Duodenal mucosa (tissue), 2 donors: ENCODE results near the gene LYRM1.

Source experiments
- H3K27ac ChIP-seq: one replicate; pipeline ENCODE4 v1.7.0; 2013; ENCODE audit warnings: low read depth, low read length
- H3K27me3 ChIP-seq, 2 donors: one replicate each; pipeline ENCODE4 v1.7.0; 2013; ENCODE audit warnings: low read length in 2 of 2, control low read depth in 1 of 2; ENCODE audit not compliant: insufficient read depth in 2 of 2, control insufficient read depth in 1 of 2
- H3K36me3 ChIP-seq, 2 donors: one replicate each; pipeline ENCODE4 v1.7.0; 2013; ENCODE audit warnings: low read length in 2 of 2, control low read depth in 1 of 2; ENCODE audit not compliant: insufficient read depth in 2 of 2, control insufficient read depth in 1 of 2
- H3K4me1 ChIP-seq, 2 donors: one replicate each; pipeline ENCODE4 v1.7.0; 2013; ENCODE audit warnings: low read length in 2 of 2, control low read depth in 1 of 2; ENCODE audit not compliant: insufficient read depth in 2 of 2, control insufficient read depth in 1 of 2
- H3K4me3 ChIP-seq, 2 donors: one replicate each; pipeline ENCODE4 v1.7.0; 2013; ENCODE audit warnings: low read length in 2 of 2, low read depth in 1 of 2
- H3K9ac ChIP-seq, 2 donors: one replicate each; pipeline ENCODE4 v1.7.0; 2013; ENCODE audit warnings: low read length in 2 of 2, low read depth in 1 of 2
- H3K9me3 ChIP-seq, 2 donors: one replicate each; pipeline ENCODE4 v1.7.0; 2013; ENCODE audit warnings: low read length in 2 of 2, control low read depth in 1 of 2; ENCODE audit not compliant: control insufficient read depth in 1 of 2

LYRM1 gene

DNA sequence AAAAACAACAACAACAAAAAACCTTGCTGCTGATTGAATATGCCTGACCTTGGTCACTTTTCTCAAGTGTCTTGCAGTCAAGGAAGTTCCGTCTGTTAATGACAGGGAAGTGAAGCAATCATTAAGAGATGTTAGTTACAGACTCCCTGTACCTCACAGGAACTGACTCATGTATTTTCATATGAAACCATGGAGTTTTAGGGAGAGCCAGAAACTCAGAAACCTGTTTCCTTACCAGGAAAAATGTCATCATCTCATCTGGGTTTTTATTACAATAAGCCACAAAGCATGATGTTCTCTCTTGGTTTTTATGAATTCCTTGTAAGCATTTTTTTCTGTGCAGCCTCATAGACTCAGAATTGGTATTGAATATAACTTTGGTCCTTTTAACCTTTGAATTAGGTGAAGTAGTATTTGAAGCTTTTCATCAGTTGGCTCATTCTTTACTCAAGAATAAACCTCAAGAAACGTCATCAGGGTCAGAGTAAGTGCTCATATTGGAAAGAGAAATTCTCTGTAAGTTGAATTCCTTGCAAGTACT lies 10.3 kb downstream of the LYRM1 start:
- Histone ChIP-seq H3K27me3 (no peaks in the 10 kb centered on the region), H3K36me3 (no peaks in the 10 kb centered on the region), H3K9me3 (no peaks in the 10 kb centered on the region), H3K27ac (no peak overlapping the region), H3K4me1 (peaks cover 11 to 21% of the 10 kb centered on the region in 2 donors), H3K9ac (peak overlapping the region; percentile 13 to 18), H3K4me3 (no peak overlapping the region)

DNA sequence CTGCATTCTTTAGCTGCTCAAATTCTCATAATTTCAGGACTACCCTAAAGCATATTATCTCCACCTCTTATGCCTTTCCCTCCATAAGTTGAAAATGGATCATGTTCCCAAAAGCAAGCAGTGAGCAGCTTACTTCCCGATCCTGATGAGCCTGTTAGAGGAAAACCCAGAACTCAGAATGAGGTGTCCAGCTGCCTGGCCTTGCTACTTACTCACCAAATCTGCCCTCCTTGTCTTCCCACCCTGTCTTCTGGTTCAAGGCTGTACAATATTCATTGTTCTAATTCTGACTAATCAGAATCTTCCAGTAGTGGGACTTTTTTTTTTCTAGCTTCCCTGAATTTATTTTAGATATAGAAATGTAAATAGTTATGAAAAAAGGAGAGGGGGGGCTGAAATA lies 10.8 kb downstream of the LYRM1 start:
- H3K9me3 ChIP-seq = no peaks in the 10 kb centered on the region
- H3K4me1 ChIP-seq = peaks cover 9 to 16% of the 10 kb centered on the region in 2 donors
- no peak overlapping the region for H3K27ac ChIP-seq
- H3K27me3 ChIP-seq = no peaks in the 10 kb centered on the region
- peak overlapping the region in 1 of 2 donors; percentile 13 for H3K9ac ChIP-seq
- no peak overlapping the region for H3K4me3 ChIP-seq
- no peaks in the 10 kb centered on the region for H3K36me3 ChIP-seq

GRCh38 chr16:20916289-20916688 lies 15.7 kb downstream of the LYRM1 start:
- Histone ChIP-seq H3K9me3 (no peaks in the 10 kb centered on the region), H3K27ac (no peak overlapping the region), H3K27me3 (no peaks in the 10 kb centered on the region), H3K4me1 (peaks cover 1 to 2% of the 10 kb centered on the region in 2 donors), H3K4me3 (no peak overlapping the region), H3K9ac (no peak overlapping the region), H3K36me3 (peaks cover 0 to 5% of the 10 kb centered on the region in 2 donors)

GRCh38 chr16:20916942-20917341 lies 16.4 kb downstream of the LYRM1 start:
- H3K27ac ChIP-seq = no peak overlapping the region
- no peaks in the 10 kb centered on the region for H3K9me3 ChIP-seq
- H3K9ac ChIP-seq = no peak overlapping the region
- H3K4me3 ChIP-seq = no peak overlapping the region
- H3K27me3 ChIP-seq = no peaks in the 10 kb centered on the region
- peaks cover 0 to 5% of the 10 kb centered on the region in 2 donors for H3K36me3 ChIP-seq
- no peaks in the 10 kb centered on the region for H3K4me1 ChIP-seq

DNA sequence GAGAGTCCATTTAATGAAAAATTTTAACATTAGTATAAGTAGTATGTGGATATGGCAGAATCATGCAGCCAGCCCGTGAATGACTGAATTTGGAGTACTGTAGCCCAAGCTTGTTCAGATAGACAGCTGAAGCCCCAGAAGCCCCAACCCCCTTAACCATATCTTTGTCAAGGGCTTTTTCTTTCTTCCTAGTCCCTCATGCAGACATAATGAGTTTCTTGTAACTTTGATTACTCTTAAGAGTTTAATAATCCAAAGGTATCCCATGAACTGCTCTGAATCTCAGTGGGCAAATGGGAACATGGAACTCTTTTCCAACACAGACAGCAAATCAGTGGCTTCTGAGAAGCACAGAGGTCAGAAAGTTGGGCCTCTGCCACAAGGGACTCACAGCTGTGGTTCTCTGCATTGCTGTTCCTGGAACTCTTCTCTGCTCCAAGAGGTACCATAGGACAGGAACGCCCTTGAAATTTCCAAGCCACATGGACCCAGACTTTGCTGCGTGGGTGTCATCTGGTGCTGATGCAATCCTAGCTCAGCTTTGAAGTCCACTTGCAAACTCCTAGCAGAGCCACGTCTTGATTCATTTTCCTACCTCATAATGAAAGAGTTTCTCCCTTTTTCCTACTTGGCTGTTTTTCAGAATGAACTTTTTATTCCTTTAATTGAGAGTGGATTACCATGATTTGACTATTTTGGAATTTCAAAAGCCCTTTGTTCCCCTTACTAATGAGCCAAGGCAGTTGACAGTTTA lies 18.1 kb downstream of the LYRM1 start:
- Histone ChIP-seq H3K27me3 (no peaks in the 10 kb centered on the region), H3K36me3 (peaks cover 0 to 5% of the 10 kb centered on the region in 2 donors), H3K27ac (no peak overlapping the region), H3K9me3 (no peaks in the 10 kb centered on the region), H3K9ac (no peak overlapping the region), H3K4me3 (no peak overlapping the region), H3K4me1 (no peaks in the 10 kb centered on the region)

DNA sequence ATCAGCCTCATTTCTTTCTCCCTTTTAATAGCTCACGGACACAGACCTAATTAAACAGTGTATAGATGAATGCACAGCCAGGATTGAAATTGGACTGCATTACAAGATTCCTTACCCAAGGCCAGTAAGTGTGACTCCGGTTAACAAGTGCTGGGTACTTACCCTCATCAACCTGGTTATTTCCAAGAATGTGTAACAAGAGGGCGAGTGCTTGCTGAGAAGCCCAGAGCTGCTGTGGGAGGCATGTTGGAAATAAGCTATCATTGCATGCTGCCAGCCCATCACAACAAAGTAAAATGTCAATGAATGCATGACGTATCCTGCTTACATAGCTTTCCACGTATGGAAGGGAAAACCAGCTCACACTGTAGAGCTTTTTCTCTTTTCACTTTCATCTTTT lies 19.5 kb downstream of the LYRM1 start:
- Histone ChIP-seq H3K27ac (no peak overlapping the region), H3K36me3 (peaks cover 0 to 5% of the 10 kb centered on the region in 2 donors), H3K4me3 (no peak overlapping the region), H3K9ac (no peak overlapping the region), H3K27me3 (no peaks in the 10 kb centered on the region), H3K9me3 (no peaks in the 10 kb centered on the region), H3K4me1 (no peaks in the 10 kb centered on the region)

- H3K27ac ChIP-seq = no peak overlapping the region
- H3K36me3 ChIP-seq = peaks cover 4 to 5% of the 10 kb centered on the region in 2 donors
- H3K27me3 ChIP-seq = no peaks in the 10 kb centered on the region
- H3K9me3 ChIP-seq = no peaks in the 10 kb centered on the region
- H3K4me1 ChIP-seq = no peaks in the 10 kb centered on the region
- no peak overlapping the region for H3K4me3 ChIP-seq
- no peak overlapping the region for H3K9ac ChIP-seq
Measured at GRCh38 chr16:20920799-20921198, 20.2 kb downstream of the LYRM1 start.

GRCh38 chr16:20923876-20924275 lies 23.3 kb downstream of the LYRM1 start:
- Histone ChIP-seq H3K4me3 (no peak overlapping the region), H3K4me1 (no peaks in the 10 kb centered on the region), H3K27ac (no peak overlapping the region), H3K27me3 (no peaks in the 10 kb centered on the region), H3K9ac (no peak overlapping the region), H3K9me3 (no peaks in the 10 kb centered on the region), H3K36me3 (peaks cover 4 to 5% of the 10 kb centered on the region in 2 donors)

DNA sequence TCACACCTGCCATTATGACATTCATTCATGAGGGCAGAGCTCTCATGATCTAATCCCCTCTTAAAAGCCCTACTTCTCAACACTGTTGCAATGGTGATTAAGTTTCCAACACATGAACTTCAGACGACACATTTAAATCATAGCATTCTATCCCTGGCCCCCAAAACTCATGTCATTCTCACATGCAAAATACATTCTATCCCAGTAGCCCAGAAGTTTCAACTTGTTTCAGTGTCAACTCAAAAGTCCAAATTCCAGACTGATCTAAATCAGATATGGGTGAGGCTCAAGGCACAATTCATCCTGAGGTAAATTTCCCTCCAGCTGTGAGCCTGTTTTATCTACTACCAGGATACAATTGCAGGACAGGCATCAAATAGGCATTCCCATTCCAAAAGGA lies 25.2 kb downstream of the LYRM1 start:
- peaks cover 0 to 3% of the 10 kb centered on the region in 2 donors for H3K4me1 ChIP-seq
- no peaks in the 10 kb centered on the region for H3K9me3 ChIP-seq
- H3K9ac ChIP-seq = no peak overlapping the region
- H3K4me3 ChIP-seq = no peak overlapping the region
- H3K36me3 ChIP-seq = peaks cover 0 to 4% of the 10 kb centered on the region in 2 donors
- no peak overlapping the region for H3K27ac ChIP-seq
- H3K27me3 ChIP-seq = no peaks in the 10 kb centered on the region

GRCh38 chr16:20928774-20929411 lies 28.3 kb downstream of the LYRM1 start:
- H3K4me3 ChIP-seq = no peak overlapping the region
- H3K9me3 ChIP-seq = no peaks in the 10 kb centered on the region
- no peaks in the 10 kb centered on the region for H3K27me3 ChIP-seq
- peaks cover 0 to 4% of the 10 kb centered on the region in 2 donors for H3K36me3 ChIP-seq
- H3K4me1 ChIP-seq = peaks cover 0 to 3% of the 10 kb centered on the region in 2 donors
- no peak overlapping the region for H3K27ac ChIP-seq
- no peak overlapping the region for H3K9ac ChIP-seq
